HCT116 (cell line): Measurements from ENCODE around the gene KHDC3L.

Experiments used
- ATF3 ChIP-seq: IDR thresholded peaks from 2 replicates; pipeline ENCODE4 v1.6.1; 2012
- CTCF ChIP-seq, 3 experiments: fragments of 200-600 bp in 1 of 3; sonication (generic) in 1 of 3; IDR thresholded peaks in 2 of 3; conservative IDR thresholded peaks in 1 of 3; 2 replicates each; pipeline ENCODE4 v1.5.1; 2012 to 2017; ENCODE audit warnings: low read depth in 2 of 3, low read length in 2 of 3, antibody characterized with exemption in 1 of 3, borderline replicate concordance in 1 of 3, control low read depth in 1 of 3, mild to moderate bottlenecking in 1 of 3, mixed read lengths in 1 of 3, mixed run types in 1 of 3, moderate library complexity in 1 of 3; ENCODE audit not compliant: insufficient read depth in 1 of 3
- EZH2 ChIP-seq: fragments of 200-600 bp; sonication (generic); IDR thresholded peaks from 2 replicates; pipeline ENCODE4 v1.6.1; 2017; ENCODE audit warnings: antibody characterized with exemption, mixed run types
- JUND ChIP-seq: IDR thresholded peaks from 2 replicates; pipeline ENCODE4 v1.6.1; 2012
- POLR2A ChIP-seq: IDR thresholded peaks from 2 replicates; pipeline ENCODE4 v1.7.0; 2011; ENCODE audit warnings: borderline replicate concordance; ENCODE audit not compliant: insufficient read depth, insufficient read length; ENCODE audit errors: extremely low read depth
- RAD21 ChIP-seq: IDR thresholded peaks from 2 replicates; pipeline ENCODE4 v1.6.1; 2012; ENCODE audit warnings: low read depth, mild to moderate bottlenecking
- REST ChIP-seq: IDR thresholded peaks from 2 replicates; pipeline ENCODE4 v1.6.1; 2012; ENCODE audit warnings: low read depth

GRCh38 chr6:73342174-73342573, 20.3 kb upstream of the KHDC3L start:
- TF ChIP-seq CTCF (IDR thresholded peaks at IDR 0.05 in 2 of 3, conservative IDR thresholded peaks at IDR 0.05 in 1 of 3; ENCODE audit: borderline replicate concordance in 1 of 3, insufficient read depth in 1 of 3, low read depth in 2 of 3, low read length in 2 of 3), result no peak
- no peak for TF ChIP-seq REST
- TF ChIP-seq EZH2, result no peak
- no peak for TF ChIP-seq POLR2A
- TF ChIP-seq JUND, result no peak
- TF ChIP-seq RAD21, result no peak
- no peak for TF ChIP-seq ATF3
